GM23338 (cell line): ENCODE measurements around the gene HMGB4. TPM values are rescaled to one million over a fixed set of nuclear protein-coding genes. Genes with fewer than 3 reads are reported as not detected.

Source experiments
- ATAC-seq: fragments of 200-7000 bp; cut with Tn5 transposase; 3 replicates; pipeline ENCODE4 v1.9.1; 2020
- DNase-seq: peaks from one replicate; pipeline ENCODE4 v3.0.0-alpha.2; 2015; ENCODE audit warnings: low spot score
- H2AFZ ChIP-seq: fragments of 200-600 bp; sonication (generic); 2 replicates; pipeline ENCODE4 v1.8.0; 2016; ENCODE audit warnings: antibody characterized with exemption, mild to moderate bottlenecking, moderate library complexity
- H3F3A ChIP-seq: fragments of 200-600 bp; sonication (generic); replicated peaks from 2 replicates; pipeline ENCODE4 v1.8.0; 2017; ENCODE audit warnings: antibody characterized with exemption, mixed run types, low read depth
- H3K27ac ChIP-seq: fragments of 200-600 bp; sonication (generic); 2 replicates; pipeline ENCODE4 v1.6.1; 2016; ENCODE audit warnings: low read depth
- H3K27me3 ChIP-seq: fragments of 200-600 bp; sonication (generic); 2 replicates; pipeline ENCODE4 v1.8.0; 2016; ENCODE audit warnings: mild to moderate bottlenecking, mixed run types, moderate library complexity; ENCODE audit not compliant: insufficient read depth
- H3K36me3 ChIP-seq: fragments of 200-600 bp; sonication (generic); 2 replicates; pipeline ENCODE4 v1.8.0; 2016; ENCODE audit warnings: mild to moderate bottlenecking; ENCODE audit not compliant: insufficient read depth
- H3K4me1 ChIP-seq: fragments of 200-600 bp; sonication (generic); 2 replicates; pipeline ENCODE4 v1.8.0; 2016; ENCODE audit warnings: mild to moderate bottlenecking, moderate library complexity; ENCODE audit not compliant: insufficient read depth
- H3K4me2 ChIP-seq: fragments of 200-600 bp; sonication (generic); 2 replicates; pipeline ENCODE4 v1.7.1; 2017; ENCODE audit warnings: mixed run types
- H3K4me3 ChIP-seq: fragments of 200-600 bp; sonication (generic); 2 replicates; pipeline ENCODE4 v1.6.1; 2016; ENCODE audit warnings: mixed run types
- H3K79me2 ChIP-seq: fragments of 200-600 bp; sonication (generic); replicated peaks from 2 replicates; pipeline ENCODE4 v1.8.0; 2017; ENCODE audit warnings: mild to moderate bottlenecking; ENCODE audit not compliant: insufficient read depth
- H3K9me2 ChIP-seq: fragments of 200-600 bp; sonication (generic); 2 replicates; pipeline ENCODE4 v1.8.0; 2017; ENCODE audit not compliant: insufficient read depth
- H4K20me1 ChIP-seq: fragments of 200-600 bp; sonication (generic); replicated peaks from 2 replicates; pipeline ENCODE4 v1.8.0; 2017; ENCODE audit warnings: mild to moderate bottlenecking; ENCODE audit not compliant: insufficient read depth
- H3K27ac Mint-ChIP-seq: 2 replicates; pipeline ENCODE4 v1.8.0; 2020; ENCODE audit warnings: inconsistent platforms, mild to moderate bottlenecking, moderate library complexity, mixed read lengths
- H3K27me3 Mint-ChIP-seq: 3 replicates; pipeline ENCODE4 v1.8.0; 2022; ENCODE audit warnings: low read depth, mild to moderate bottlenecking, moderate library complexity, mixed read lengths, inconsistent platforms; ENCODE audit not compliant: insufficient read depth, poor library complexity
- H3K36me3 Mint-ChIP-seq: 3 replicates; pipeline ENCODE4 v1.8.0; 2021; ENCODE audit warnings: low read depth, mild to moderate bottlenecking, inconsistent platforms, moderate library complexity, mixed read lengths
- H3K4me1 Mint-ChIP-seq: 3 replicates; pipeline ENCODE4 v1.8.0; 2020; ENCODE audit warnings: mild to moderate bottlenecking, inconsistent platforms, mixed read lengths
- H3K4me3 Mint-ChIP-seq: 3 replicates; pipeline ENCODE4 v1.8.0; 2021; ENCODE audit warnings: moderate library complexity, mild to moderate bottlenecking, inconsistent platforms, mixed read lengths
- H3K9me3 Mint-ChIP-seq: 3 replicates; pipeline ENCODE4 v1.8.0; 2020; ENCODE audit warnings: moderate library complexity, mild to moderate bottlenecking, inconsistent platforms, mixed read lengths
- CREB1 ChIP-seq: fragments of 250-450 bp; sonication (Bioruptor Pico); IDR thresholded peaks from 2 replicates; pipeline ENCODE4 v1.5.0; 2020; ENCODE audit warnings: low read depth, mild to moderate bottlenecking, moderate library complexity
- EZH2 ChIP-seq: fragments of 200-600 bp; sonication (generic); IDR thresholded peaks from one replicate; pipeline ENCODE4 v1.8.0; 2017; ENCODE audit warnings: antibody characterized with exemption, mild to moderate bottlenecking, low read depth; ENCODE audit not compliant: unreplicated experiment
- EZH2phosphoT487 ChIP-seq: fragments of 200-600 bp; sonication (generic); IDR thresholded peaks from one replicate; pipeline ENCODE4 v1.8.1; 2018; ENCODE audit warnings: antibody characterized with exemption; ENCODE audit not compliant: unreplicated experiment
- JUNB ChIP-seq: IDR thresholded peaks from one replicate; pipeline ENCODE4 v1.6.1; 2016; ENCODE audit warnings: antibody characterized with exemption; ENCODE audit not compliant: unreplicated experiment
- NANOG ChIP-seq: IDR thresholded peaks from 2 replicates; pipeline ENCODE4 v1.6.1; 2016; ENCODE audit warnings: antibody characterized with exemption, borderline replicate concordance
- POLR2AphosphoS5 ChIP-seq: IDR thresholded peaks from 2 replicates; pipeline ENCODE4 v1.6.1; 2016; ENCODE audit warnings: antibody characterized with exemption, low read depth
- STAT1 ChIP-seq: IDR thresholded peaks from one replicate; pipeline ENCODE4 v1.6.1; 2016; ENCODE audit warnings: antibody characterized with exemption; ENCODE audit not compliant: unreplicated experiment
- ZNF114 ChIP-seq: fragments of 250-450 bp; sonication (Bioruptor Pico); IDR thresholded peaks from 2 replicates; pipeline ENCODE4 v1.5.0; 2020; ENCODE audit warnings: mild to moderate bottlenecking, moderate library complexity
- ZNF331 ChIP-seq: fragments of 250-450 bp; sonication (Bioruptor Pico); IDR thresholded peaks from 2 replicates; pipeline ENCODE4 v1.5.0; 2020; ENCODE audit warnings: low read depth, mild to moderate bottlenecking, moderate library complexity
- polyA plus RNA-seq: library from polyadenylated mRNA; unstranded; fragments of >200 nt; fragmentation: Nextera tagmentation; extraction: Ambion mirVana; gene quantifications from 2 replicates; pipeline ENCODE4 v1.2.1, GENCODE V29; 2016
- total RNA-seq: library from RNA; depleted of rRNA; stranded (reverse); fragments of >200 nt; shearing (Covaris generic); gene quantifications from 2 replicates; pipeline ENCODE4 v1.2.3, GENCODE V29; 2014
- TF ChIP-seq, protein P1 (sequence below): IDR thresholded peaks from one replicate; pipeline ENCODE4 v1.6.1; 2018; ENCODE audit warnings: antibody characterized with exemption; ENCODE audit not compliant: unreplicated experiment
- TF ChIP-seq, protein P2 (sequence below), 2 experiments: fragments of 200-600 bp in 1 of 2; sonication (generic) in 1 of 2; conservative IDR thresholded peaks; 2 replicates each; pipeline versions ENCODE4 v1.5.1 to v1.6.1; 2016 to 2017; ENCODE audit warnings: antibody characterized with exemption in 2 of 2, low read depth in 2 of 2, mild to moderate bottlenecking in 2 of 2, moderate library complexity in 1 of 2
- TF ChIP-seq, protein P3 (sequence below): IDR thresholded peaks from 2 replicates; pipeline ENCODE4 v1.6.1; 2016; ENCODE audit warnings: antibody characterized with exemption
- TF ChIP-seq, protein P4 (sequence below): fragments of 250-450 bp; sonication (Bioruptor Pico); IDR thresholded peaks from 2 replicates; pipeline ENCODE4 v1.5.0; 2020; ENCODE audit warnings: mild to moderate bottlenecking, moderate library complexity

HMGB4 gene
- total and polyA plus RNA-seq, 2 experiments from 2014 or later = not detected

DNA sequence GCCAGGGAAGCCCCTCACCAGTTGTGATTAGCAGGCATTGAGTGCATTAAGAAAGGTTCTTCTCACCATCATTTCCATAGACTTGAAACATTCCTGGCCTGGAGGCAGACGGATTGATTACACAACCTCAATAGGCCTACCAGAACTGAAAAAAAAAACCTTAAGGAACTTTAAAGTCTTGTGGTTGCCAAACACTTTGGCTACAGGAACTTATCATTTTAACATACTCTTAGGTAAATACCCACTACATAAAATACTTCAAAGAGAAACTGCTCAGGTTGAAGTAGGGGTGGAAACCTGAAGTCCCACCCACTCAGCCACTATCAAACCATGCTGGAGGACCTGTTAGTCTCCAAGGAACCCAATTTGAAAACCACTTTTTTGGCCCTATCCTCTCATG, 22.4 kb upstream of the HMGB4 start:
- Histone ChIP-seq H4K20me1 (no peaks in the 10 kb centered on the region), H3K9me2 (no peaks in the 10 kb centered on the region), H3K4me2 (no peak overlapping the region), H3K4me1 (no peaks in the 10 kb centered on the region), H3K4me3 (no peak overlapping the region), H3K27me3 (no peaks in the 10 kb centered on the region), H3K79me2 (no peaks in the 10 kb centered on the region), H3K36me3 (no peaks in the 10 kb centered on the region; the same call in 1 of the 2 replicates), H3F3A (no peaks in the 10 kb centered on the region), H2AFZ (no peak overlapping the region), H3K27ac (no peak overlapping the region)
- TF ChIP-seq, protein P1, sequence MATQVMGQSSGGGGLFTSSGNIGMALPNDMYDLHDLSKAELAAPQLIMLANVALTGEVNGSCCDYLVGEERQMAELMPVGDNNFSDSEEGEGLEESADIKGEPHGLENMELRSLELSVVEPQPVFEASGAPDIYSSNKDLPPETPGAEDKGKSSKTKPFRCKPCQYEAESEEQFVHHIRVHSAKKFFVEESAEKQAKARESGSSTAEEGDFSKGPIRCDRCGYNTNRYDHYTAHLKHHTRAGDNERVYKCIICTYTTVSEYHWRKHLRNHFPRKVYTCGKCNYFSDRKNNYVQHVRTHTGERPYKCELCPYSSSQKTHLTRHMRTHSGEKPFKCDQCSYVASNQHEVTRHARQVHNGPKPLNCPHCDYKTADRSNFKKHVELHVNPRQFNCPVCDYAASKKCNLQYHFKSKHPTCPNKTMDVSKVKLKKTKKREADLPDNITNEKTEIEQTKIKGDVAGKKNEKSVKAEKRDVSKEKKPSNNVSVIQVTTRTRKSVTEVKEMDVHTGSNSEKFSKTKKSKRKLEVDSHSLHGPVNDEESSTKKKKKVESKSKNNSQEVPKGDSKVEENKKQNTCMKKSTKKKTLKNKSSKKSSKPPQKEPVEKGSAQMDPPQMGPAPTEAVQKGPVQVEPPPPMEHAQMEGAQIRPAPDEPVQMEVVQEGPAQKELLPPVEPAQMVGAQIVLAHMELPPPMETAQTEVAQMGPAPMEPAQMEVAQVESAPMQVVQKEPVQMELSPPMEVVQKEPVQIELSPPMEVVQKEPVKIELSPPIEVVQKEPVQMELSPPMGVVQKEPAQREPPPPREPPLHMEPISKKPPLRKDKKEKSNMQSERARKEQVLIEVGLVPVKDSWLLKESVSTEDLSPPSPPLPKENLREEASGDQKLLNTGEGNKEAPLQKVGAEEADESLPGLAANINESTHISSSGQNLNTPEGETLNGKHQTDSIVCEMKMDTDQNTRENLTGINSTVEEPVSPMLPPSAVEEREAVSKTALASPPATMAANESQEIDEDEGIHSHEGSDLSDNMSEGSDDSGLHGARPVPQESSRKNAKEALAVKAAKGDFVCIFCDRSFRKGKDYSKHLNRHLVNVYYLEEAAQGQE = no peak
- no peak for TF ChIP-seq ZNF114 (CRISPR knock-in tag)
- no peak for TF ChIP-seq POLR2AphosphoS5
- no peak for TF ChIP-seq STAT1
- TF ChIP-seq, protein P2, sequence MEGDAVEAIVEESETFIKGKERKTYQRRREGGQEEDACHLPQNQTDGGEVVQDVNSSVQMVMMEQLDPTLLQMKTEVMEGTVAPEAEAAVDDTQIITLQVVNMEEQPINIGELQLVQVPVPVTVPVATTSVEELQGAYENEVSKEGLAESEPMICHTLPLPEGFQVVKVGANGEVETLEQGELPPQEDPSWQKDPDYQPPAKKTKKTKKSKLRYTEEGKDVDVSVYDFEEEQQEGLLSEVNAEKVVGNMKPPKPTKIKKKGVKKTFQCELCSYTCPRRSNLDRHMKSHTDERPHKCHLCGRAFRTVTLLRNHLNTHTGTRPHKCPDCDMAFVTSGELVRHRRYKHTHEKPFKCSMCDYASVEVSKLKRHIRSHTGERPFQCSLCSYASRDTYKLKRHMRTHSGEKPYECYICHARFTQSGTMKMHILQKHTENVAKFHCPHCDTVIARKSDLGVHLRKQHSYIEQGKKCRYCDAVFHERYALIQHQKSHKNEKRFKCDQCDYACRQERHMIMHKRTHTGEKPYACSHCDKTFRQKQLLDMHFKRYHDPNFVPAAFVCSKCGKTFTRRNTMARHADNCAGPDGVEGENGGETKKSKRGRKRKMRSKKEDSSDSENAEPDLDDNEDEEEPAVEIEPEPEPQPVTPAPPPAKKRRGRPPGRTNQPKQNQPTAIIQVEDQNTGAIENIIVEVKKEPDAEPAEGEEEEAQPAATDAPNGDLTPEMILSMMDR (conservative IDR thresholded peaks at IDR 0.05; ENCODE audit: low read depth in 2 of 2) = no peak
- TF ChIP-seq CREB1 (CRISPR knock-in tag) = no peak
- TF ChIP-seq ZNF331 (CRISPR knock-in tag) = no peak
- TF ChIP-seq EZH2phosphoT487 = no peak
- TF ChIP-seq NANOG = no peak
- TF ChIP-seq, protein P3, sequence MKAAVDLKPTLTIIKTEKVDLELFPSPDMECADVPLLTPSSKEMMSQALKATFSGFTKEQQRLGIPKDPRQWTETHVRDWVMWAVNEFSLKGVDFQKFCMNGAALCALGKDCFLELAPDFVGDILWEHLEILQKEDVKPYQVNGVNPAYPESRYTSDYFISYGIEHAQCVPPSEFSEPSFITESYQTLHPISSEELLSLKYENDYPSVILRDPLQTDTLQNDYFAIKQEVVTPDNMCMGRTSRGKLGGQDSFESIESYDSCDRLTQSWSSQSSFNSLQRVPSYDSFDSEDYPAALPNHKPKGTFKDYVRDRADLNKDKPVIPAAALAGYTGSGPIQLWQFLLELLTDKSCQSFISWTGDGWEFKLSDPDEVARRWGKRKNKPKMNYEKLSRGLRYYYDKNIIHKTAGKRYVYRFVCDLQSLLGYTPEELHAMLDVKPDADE = no peak
- TF ChIP-seq EZH2 = no peak
- TF ChIP-seq, protein P4, sequence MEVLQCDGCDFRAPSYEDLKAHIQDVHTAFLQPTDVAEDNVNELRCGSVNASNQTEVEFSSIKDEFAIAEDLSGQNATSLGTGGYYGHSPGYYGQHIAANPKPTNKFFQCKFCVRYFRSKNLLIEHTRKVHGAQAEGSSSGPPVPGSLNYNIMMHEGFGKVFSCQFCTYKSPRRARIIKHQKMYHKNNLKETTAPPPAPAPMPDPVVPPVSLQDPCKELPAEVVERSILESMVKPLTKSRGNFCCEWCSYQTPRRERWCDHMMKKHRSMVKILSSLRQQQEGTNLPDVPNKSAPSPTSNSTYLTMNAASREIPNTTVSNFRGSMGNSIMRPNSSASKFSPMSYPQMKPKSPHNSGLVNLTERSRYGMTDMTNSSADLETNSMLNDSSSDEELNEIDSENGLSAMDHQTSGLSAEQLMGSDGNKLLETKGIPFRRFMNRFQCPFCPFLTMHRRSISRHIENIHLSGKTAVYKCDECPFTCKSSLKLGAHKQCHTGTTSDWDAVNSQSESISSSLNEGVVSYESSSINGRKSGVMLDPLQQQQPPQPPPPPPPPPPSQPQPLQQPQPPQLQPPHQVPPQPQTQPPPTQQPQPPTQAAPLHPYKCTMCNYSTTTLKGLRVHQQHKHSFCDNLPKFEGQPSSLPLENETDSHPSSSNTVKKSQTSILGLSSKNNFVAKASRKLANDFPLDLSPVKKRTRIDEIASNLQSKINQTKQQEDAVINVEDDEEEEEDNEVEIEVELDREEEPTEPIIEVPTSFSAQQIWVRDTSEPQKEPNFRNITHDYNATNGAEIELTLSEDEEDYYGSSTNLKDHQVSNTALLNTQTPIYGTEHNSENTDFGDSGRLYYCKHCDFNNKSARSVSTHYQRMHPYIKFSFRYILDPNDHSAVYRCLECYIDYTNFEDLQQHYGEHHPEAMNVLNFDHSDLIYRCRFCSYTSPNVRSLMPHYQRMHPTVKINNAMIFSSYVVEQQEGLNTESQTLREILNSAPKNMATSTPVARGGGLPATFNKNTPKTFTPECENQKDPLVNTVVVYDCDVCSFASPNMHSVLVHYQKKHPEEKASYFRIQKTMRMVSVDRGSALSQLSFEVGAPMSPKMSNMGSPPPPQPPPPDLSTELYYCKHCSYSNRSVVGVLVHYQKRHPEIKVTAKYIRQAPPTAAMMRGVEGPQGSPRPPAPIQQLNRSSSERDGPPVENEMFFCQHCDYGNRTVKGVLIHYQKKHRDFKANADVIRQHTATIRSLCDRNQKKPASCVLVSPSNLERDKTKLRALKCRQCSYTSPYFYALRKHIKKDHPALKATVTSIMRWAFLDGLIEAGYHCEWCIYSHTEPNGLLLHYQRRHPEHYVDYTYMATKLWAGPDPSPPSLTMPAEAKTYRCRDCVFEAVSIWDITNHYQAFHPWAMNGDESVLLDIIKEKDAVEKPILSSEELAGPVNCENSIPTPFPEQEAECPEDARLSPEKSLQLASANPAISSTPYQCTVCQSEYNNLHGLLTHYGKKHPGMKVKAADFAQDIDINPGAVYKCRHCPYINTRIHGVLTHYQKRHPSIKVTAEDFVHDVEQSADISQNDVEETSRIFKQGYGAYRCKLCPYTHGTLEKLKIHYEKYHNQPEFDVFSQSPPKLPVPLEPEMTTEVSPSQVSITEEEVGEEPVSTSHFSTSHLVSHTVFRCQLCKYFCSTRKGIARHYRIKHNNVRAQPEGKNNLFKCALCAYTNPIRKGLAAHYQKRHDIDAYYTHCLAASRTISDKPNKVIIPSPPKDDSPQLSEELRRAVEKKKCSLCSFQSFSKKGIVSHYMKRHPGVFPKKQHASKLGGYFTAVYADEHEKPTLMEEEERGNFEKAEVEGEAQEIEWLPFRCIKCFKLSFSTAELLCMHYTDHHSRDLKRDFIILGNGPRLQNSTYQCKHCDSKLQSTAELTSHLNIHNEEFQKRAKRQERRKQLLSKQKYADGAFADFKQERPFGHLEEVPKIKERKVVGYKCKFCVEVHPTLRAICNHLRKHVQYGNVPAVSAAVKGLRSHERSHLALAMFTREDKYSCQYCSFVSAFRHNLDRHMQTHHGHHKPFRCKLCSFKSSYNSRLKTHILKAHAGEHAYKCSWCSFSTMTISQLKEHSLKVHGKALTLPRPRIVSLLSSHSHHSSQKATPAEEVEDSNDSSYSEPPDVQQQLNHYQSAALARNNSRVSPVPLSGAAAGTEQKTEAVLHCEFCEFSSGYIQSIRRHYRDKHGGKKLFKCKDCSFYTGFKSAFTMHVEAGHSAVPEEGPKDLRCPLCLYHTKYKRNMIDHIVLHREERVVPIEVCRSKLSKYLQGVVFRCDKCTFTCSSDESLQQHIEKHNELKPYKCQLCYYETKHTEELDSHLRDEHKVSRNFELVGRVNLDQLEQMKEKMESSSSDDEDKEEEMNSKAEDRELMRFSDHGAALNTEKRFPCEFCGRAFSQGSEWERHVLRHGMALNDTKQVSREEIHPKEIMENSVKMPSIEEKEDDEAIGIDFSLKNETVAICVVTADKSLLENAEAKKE = no peak
- TF ChIP-seq JUNB = no peak
- Mint-ChIP-seq H3K27ac (no peak overlapping the region), H3K36me3 (peaks cover 46% of the 10 kb centered on the region), H3K4me3 (no peak overlapping the region), H3K4me1 (no peaks in the 10 kb centered on the region), H3K9me3 (peaks cover 27% of the 10 kb centered on the region), H3K27me3 (peaks cover 4% of the 10 kb centered on the region)
- ATAC-seq (no peak), DNase-seq (no peak)
